ENCODE data around the gene ARHGAP42. TPM values are rescaled to one million over a fixed set of nuclear protein-coding genes. Genes with fewer than 3 reads are reported as not detected.
A peak's percentile ranks its signal among the peaks of the same experiment; 100 is the strongest.

Gene ARHGAP42
- total and polyA plus RNA-seq, 2 of the 4 experiments (the other 2 are of a cell fraction) = 2.9 to 7.3 TPM

- H3K4me3 ChIP-seq (ENCODE audit: insufficient read depth, low read depth, low read length) = no peak overlapping the region
- ChIA-PET CTCF (no interaction called here), POLR2A (ENCODE audit: unreplicated experiment) (no interaction called here)
- H3K9me3 ChIP-seq (ENCODE audit: control insufficient read depth, insufficient read depth, low read length) = no peaks in the 10 kb centered on the region
- no peak overlapping the region for H3K23ac ChIP-seq (ENCODE audit: low read depth, low read length)
- in situ Hi-C loops (cut with MboI; ENCODE audit: low sequenced_read_pairs) = no loop called here
- dilution Hi-C loops (cut with HindIII; ENCODE audit: low sequenced_read_pairs, unreplicated experiment) = no loop called here
- no peak overlapping the region for H2BK120ac ChIP-seq (ENCODE audit: low read depth, low read length)
- H3K4me1 ChIP-seq (ENCODE audit: control insufficient read depth, insufficient read depth, low read length) = peaks cover 5% of the 10 kb centered on the region; the same call in 1 of the 2 replicates
- intact Hi-C loops (cut with micrococcal nuclease) = no loop called here
- H3K4ac ChIP-seq (ENCODE audit: low read depth, low read length) = no peak overlapping the region
- no peak overlapping the region for H3K9ac ChIP-seq (ENCODE audit: low read depth, low read length)
- no peak overlapping the region for H3K4me2 ChIP-seq (ENCODE audit: low read depth, low read length)
- no peak overlapping the region for H2BK5ac ChIP-seq (ENCODE audit: low read depth, low read length, poor library complexity, severe bottlenecking)
- H3K56ac ChIP-seq (ENCODE audit: extremely low read depth, insufficient read depth, low read length) = no peak overlapping the region
- ATAC-seq (ENCODE audit: low read depth) (no peak), DNase-seq (no peak)
- BruUV-seq (replicated peaks) = no TSS peak
- no peak overlapping the region for H4K91ac ChIP-seq (ENCODE audit: insufficient read depth, low read depth, low read length)
- H4K20me1 ChIP-seq (ENCODE audit: insufficient read depth, low read length) = no peaks in the 10 kb centered on the region
- H2BK20ac ChIP-seq (ENCODE audit: low read depth, low read length) = no peak overlapping the region
- no peaks in the 10 kb centered on the region for H3K9me1 ChIP-seq (ENCODE audit: insufficient read depth, low read length)
- no peak overlapping the region for H3K27ac ChIP-seq (ENCODE audit: insufficient read depth, low read length)
- H3K18ac ChIP-seq (ENCODE audit: low read depth, low read length) = no peak overlapping the region
- H2BK15ac ChIP-seq (ENCODE audit: low read depth, low read length) = peak overlapping the region; percentile 41; the same call in 1 of the 3 replicates
- H4K8ac ChIP-seq (ENCODE audit: low read depth in 2 of 2, low read length in 2 of 2) = no peak overlapping the region
- TF ChIP-seq BHLHE40 (IDR thresholded peaks at IDR 0.05; ENCODE audit: low read depth, low read length) = no peak
- TF ChIP-seq MAFK (IDR thresholded peaks at IDR 0.05; ENCODE audit: low read depth, low read length) = no peak
- no peak for TF ChIP-seq NFE2L2 (IDR thresholded peaks at IDR 0.05; ENCODE audit: low read depth, low read length)
- TF ChIP-seq CHD1 (IDR thresholded peaks at IDR 0.05; ENCODE audit: low read depth, low read length) = no peak
- TF ChIP-seq RCOR1 (IDR thresholded peaks at IDR 0.05; ENCODE audit: insufficient replicate concordance, low read length) = no peak
- no peak for TF ChIP-seq RAD21 (IDR thresholded peaks at IDR 0.05; ENCODE audit: low read length)
- no peak for TF ChIP-seq MXI1 (IDR thresholded peaks at IDR 0.05; ENCODE audit: borderline replicate concordance, low read depth, low read length)
- no peak for TF ChIP-seq CTCF (conservative IDR thresholded peaks at IDR 0.05; ENCODE audit: low read depth, low read length)
- TF ChIP-seq RFX5 (IDR thresholded peaks at IDR 0.05; ENCODE audit: low read depth, low read length) = no peak
- TF ChIP-seq CEBPB (IDR thresholded peaks at IDR 0.05; ENCODE audit: low read depth, low read length) = no peak
- TF ChIP-seq FOS (IDR thresholded peaks at IDR 0.05; ENCODE audit: low read depth, low read length) = no peak
- no peak for TF ChIP-seq ELK1 (IDR thresholded peaks at IDR 0.05; ENCODE audit: borderline replicate concordance, low read depth, low read length)
- TF ChIP-seq MAZ (IDR thresholded peaks at IDR 0.05; ENCODE audit: borderline replicate concordance, low read depth, low read length) = no peak
- TF ChIP-seq POLR2A (IDR thresholded peaks at IDR 0.05; ENCODE audit: low read depth, low read length) = no peak
- no peak for TF ChIP-seq SMC3 (IDR thresholded peaks at IDR 0.05; ENCODE audit: low read depth, low read length)
- no peak for TF ChIP-seq USF2 (IDR thresholded peaks at IDR 0.05; ENCODE audit: low read depth, low read length)
- no peak overlapping the region for H2AK9ac ChIP-seq (replicated peaks; ENCODE audit: low read depth, low read length, poor library complexity)
- no peaks in the 10 kb centered on the region for H3K27me3 ChIP-seq (ENCODE audit: control insufficient read depth, insufficient read depth, low read length)
- H3K14ac ChIP-seq (replicated peaks; ENCODE audit: low read depth, low read length) = no peak overlapping the region
- H2AFZ ChIP-seq (replicated peaks; ENCODE audit: low read length, poor library complexity) = no peak overlapping the region
- H3K79me1 ChIP-seq (ENCODE audit: low read depth in 1 of 2, low read length in 2 of 2) = peaks cover 0 to 7% of the 10 kb centered on the region in 2 experiments; a peak in 1 of 4 replicates
- no peaks in the 10 kb centered on the region for H3K36me3 ChIP-seq (ENCODE audit: control insufficient read depth, insufficient read depth, low read length)
- H2AK5ac ChIP-seq (ENCODE audit: low read depth, low read length) = no peak overlapping the region
- H4K5ac ChIP-seq (ENCODE audit: low read depth, low read length) = no peak overlapping the region
Measured at GRCh38 chr11:100866453-100866852, 179.4 kb downstream of the ARHGAP42 start.

All from IMR-90 (cell line).